Esophagus muscularis mucosa (tissue), 3 donors: ENCODE results near the gene ANKS1B.
"Not testable (repeated sequence)": the region's sequence is repeated elsewhere in the genome, so short reads cannot be mapped to it uniquely, and the experiment has no call there.

ENCODE experiments used
- CTCF ChIP-seq, 3 experiments: fragments of 200-600 bp in 2 of 3; fragments of 450-650 bp in 1 of 3; sonication (generic) in 2 of 3; IDR thresholded peaks; one replicate each; pipeline ENCODE4 v1.5.1; 2017 to 2019; ENCODE audit warnings: antibody characterized with exemption in 3 of 3, mild to moderate bottlenecking in 2 of 3, moderate library complexity in 1 of 3
- POLR2A ChIP-seq: fragments of 450-650 bp; IDR thresholded peaks from one replicate; pipeline ENCODE4 v1.6.1; 2017; ENCODE audit warnings: antibody characterized with exemption, moderate library complexity, mild to moderate bottlenecking, low read depth

- TF ChIP-seq CTCF (IDR thresholded peaks at IDR 0.05); POLR2A: not testable (repeated sequence)
Observed at GRCh38 chr12:99321210-99321609, 663.5 kb downstream of the ANKS1B start.
